HCT116 (cell line): ENCODE data around the gene EGFLAM.

Source experiments
- CEBPB ChIP-seq: IDR thresholded peaks from 2 replicates; pipeline ENCODE4 v1.6.1; 2012; ENCODE audit warnings: low read depth
- EZH2phosphoT487 ChIP-seq: fragments of 200-600 bp; IDR thresholded peaks from 2 replicates; pipeline ENCODE4 v1.6.1; 2018; ENCODE audit warnings: antibody characterized with exemption, borderline replicate concordance
- POLR2AphosphoS5 ChIP-seq: IDR thresholded peaks from 2 replicates; pipeline ENCODE4 v1.6.1; 2011; ENCODE audit warnings: mild to moderate bottlenecking, low read depth, low read length, moderate library complexity
- ZNF274 ChIP-seq: fragments of 200-500 bp; sonication (Bioruptor generic); IDR thresholded peaks from 2 replicates; pipeline ENCODE4 v1.6.1; 2014; ENCODE audit warnings: mild to moderate bottlenecking, low read depth, low read length, inconsistent platforms
- TF ChIP-seq, protein P1 (sequence below): IDR thresholded peaks from 2 replicates; pipeline ENCODE4 v1.6.1; 2012
- TF ChIP-seq, protein P2 (sequence below), 3 experiments: fragments of 200-600 bp in 1 of 3; sonication (generic) in 1 of 3; IDR thresholded peaks in 2 of 3; conservative IDR thresholded peaks in 1 of 3; 2 replicates each; pipeline ENCODE4 v1.5.1; 2012 to 2017; ENCODE audit warnings: low read depth in 2 of 3, low read length in 2 of 3, antibody characterized with exemption in 1 of 3, borderline replicate concordance in 1 of 3, control low read depth in 1 of 3, mild to moderate bottlenecking in 1 of 3, mixed read lengths in 1 of 3, mixed run types in 1 of 3, moderate library complexity in 1 of 3; ENCODE audit not compliant: insufficient read depth in 1 of 3
- TF ChIP-seq, protein P3 (sequence below): IDR thresholded peaks from 2 replicates; pipeline ENCODE4 v1.6.1; 2012; ENCODE audit warnings: low read depth

DNA sequence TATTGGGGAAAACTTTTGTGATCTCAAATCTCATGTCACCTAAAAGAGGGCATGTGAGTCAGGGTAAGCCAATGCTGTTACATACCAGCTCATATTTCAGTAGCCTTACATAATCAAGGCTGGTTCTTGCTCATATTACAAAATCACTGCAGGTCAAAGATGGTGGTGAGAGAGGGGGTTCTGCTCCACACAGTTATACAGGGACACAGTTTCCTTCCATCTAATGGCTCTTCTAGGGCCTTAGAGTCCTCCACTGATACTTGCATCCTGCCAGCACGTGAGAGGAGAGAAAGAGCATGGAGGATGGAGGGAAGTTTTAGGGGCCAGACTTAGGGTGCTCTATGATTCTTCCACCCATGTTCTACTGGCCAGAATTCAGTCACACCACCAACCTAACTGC lies 168.1 kb downstream of the EGFLAM start:
- no peak for TF ChIP-seq POLR2AphosphoS5
- no peak for TF ChIP-seq ZNF274
- TF ChIP-seq EZH2phosphoT487: no peak
- 0 out of 2 replicates have a peak, but pooled peaks have one; percentile 30 for TF ChIP-seq CEBPB
- TF ChIP-seq, protein P1, sequence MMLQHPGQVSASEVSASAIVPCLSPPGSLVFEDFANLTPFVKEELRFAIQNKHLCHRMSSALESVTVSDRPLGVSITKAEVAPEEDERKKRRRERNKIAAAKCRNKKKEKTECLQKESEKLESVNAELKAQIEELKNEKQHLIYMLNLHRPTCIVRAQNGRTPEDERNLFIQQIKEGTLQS: no peak
- TF ChIP-seq, protein P2, sequence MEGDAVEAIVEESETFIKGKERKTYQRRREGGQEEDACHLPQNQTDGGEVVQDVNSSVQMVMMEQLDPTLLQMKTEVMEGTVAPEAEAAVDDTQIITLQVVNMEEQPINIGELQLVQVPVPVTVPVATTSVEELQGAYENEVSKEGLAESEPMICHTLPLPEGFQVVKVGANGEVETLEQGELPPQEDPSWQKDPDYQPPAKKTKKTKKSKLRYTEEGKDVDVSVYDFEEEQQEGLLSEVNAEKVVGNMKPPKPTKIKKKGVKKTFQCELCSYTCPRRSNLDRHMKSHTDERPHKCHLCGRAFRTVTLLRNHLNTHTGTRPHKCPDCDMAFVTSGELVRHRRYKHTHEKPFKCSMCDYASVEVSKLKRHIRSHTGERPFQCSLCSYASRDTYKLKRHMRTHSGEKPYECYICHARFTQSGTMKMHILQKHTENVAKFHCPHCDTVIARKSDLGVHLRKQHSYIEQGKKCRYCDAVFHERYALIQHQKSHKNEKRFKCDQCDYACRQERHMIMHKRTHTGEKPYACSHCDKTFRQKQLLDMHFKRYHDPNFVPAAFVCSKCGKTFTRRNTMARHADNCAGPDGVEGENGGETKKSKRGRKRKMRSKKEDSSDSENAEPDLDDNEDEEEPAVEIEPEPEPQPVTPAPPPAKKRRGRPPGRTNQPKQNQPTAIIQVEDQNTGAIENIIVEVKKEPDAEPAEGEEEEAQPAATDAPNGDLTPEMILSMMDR (IDR thresholded peaks at IDR 0.05 in 2 of 3, conservative IDR thresholded peaks at IDR 0.05 in 1 of 3; ENCODE audit: borderline replicate concordance in 1 of 3, insufficient read depth in 1 of 3, low read depth in 2 of 3, low read length in 2 of 3): no peak
- TF ChIP-seq, protein P3, sequence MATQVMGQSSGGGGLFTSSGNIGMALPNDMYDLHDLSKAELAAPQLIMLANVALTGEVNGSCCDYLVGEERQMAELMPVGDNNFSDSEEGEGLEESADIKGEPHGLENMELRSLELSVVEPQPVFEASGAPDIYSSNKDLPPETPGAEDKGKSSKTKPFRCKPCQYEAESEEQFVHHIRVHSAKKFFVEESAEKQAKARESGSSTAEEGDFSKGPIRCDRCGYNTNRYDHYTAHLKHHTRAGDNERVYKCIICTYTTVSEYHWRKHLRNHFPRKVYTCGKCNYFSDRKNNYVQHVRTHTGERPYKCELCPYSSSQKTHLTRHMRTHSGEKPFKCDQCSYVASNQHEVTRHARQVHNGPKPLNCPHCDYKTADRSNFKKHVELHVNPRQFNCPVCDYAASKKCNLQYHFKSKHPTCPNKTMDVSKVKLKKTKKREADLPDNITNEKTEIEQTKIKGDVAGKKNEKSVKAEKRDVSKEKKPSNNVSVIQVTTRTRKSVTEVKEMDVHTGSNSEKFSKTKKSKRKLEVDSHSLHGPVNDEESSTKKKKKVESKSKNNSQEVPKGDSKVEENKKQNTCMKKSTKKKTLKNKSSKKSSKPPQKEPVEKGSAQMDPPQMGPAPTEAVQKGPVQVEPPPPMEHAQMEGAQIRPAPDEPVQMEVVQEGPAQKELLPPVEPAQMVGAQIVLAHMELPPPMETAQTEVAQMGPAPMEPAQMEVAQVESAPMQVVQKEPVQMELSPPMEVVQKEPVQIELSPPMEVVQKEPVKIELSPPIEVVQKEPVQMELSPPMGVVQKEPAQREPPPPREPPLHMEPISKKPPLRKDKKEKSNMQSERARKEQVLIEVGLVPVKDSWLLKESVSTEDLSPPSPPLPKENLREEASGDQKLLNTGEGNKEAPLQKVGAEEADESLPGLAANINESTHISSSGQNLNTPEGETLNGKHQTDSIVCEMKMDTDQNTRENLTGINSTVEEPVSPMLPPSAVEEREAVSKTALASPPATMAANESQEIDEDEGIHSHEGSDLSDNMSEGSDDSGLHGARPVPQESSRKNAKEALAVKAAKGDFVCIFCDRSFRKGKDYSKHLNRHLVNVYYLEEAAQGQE: no peak
